H9 (cell line): ENCODE results near the gene CDC42EP3. TPM values are rescaled to one million over a fixed set of nuclear protein-coding genes. Genes with fewer than 3 reads are reported as not detected.

Experiments
- DNase-seq: peaks from one replicate; pipeline ENCODE4 v3.0.0-alpha.2; 2017
- H2AFZ ChIP-seq: one replicate; pipeline ENCODE4 v1.6.1; 2013; ENCODE audit warnings: mild to moderate bottlenecking, low read length, control low read depth, moderate library complexity
- H2AK5ac ChIP-seq: 2 replicates; pipeline ENCODE4 v1.6.1; 2013; ENCODE audit warnings: low read length, control low read depth, mixed read lengths; ENCODE audit not compliant: insufficient read length
- H2BK120ac ChIP-seq: one replicate; pipeline ENCODE4 v1.6.1; 2013; ENCODE audit warnings: low read depth, mild to moderate bottlenecking, low read length, control low read depth, inconsistent platforms; ENCODE audit not compliant: poor library complexity, severe bottlenecking
- H2BK12ac ChIP-seq: 2 replicates; pipeline ENCODE4 v1.6.1; 2013; ENCODE audit warnings: low read length, control low read depth, mixed read lengths, low read depth; ENCODE audit not compliant: insufficient read length
- H2BK15ac ChIP-seq: 2 replicates; pipeline ENCODE4 v1.6.1; 2013; ENCODE audit warnings: low read depth, low read length, control low read depth
- H2BK20ac ChIP-seq: one replicate; pipeline ENCODE4 v1.6.1; 2013; ENCODE audit warnings: low read depth, mild to moderate bottlenecking, low read length, control low read depth, inconsistent platforms; ENCODE audit not compliant: poor library complexity, severe bottlenecking
- H2BK5ac ChIP-seq: 2 replicates; pipeline ENCODE4 v1.6.1; 2013; ENCODE audit warnings: low read length, control low read depth, mixed read lengths; ENCODE audit not compliant: insufficient read length
- H3K14ac ChIP-seq: 2 replicates; pipeline ENCODE4 v1.6.1; 2013; ENCODE audit warnings: low read length, control low read depth; ENCODE audit not compliant: insufficient read depth
- H3K18ac ChIP-seq: 2 replicates; pipeline ENCODE4 v1.6.1; 2013; ENCODE audit warnings: low read depth, mild to moderate bottlenecking, mixed read lengths, low read length, control low read depth; ENCODE audit not compliant: insufficient read length
- H3K23ac ChIP-seq: 2 replicates; pipeline ENCODE4 v1.6.1; 2013; ENCODE audit warnings: low read length, control low read depth, mixed read lengths, low read depth; ENCODE audit not compliant: insufficient read length
- H3K23me2 ChIP-seq: 2 replicates; pipeline ENCODE4 v1.6.1; 2013; ENCODE audit warnings: low read depth, mild to moderate bottlenecking, mixed read lengths, low read length, control low read depth; ENCODE audit not compliant: insufficient read length, poor library complexity, severe bottlenecking
- H3K27ac ChIP-seq: 2 replicates; pipeline ENCODE4 v1.5.1; 2013; ENCODE audit warnings: low read length, control low read depth, mixed read lengths, low read depth; ENCODE audit not compliant: insufficient read length
- H3K27me3 ChIP-seq: 2 replicates; pipeline ENCODE4 v1.6.1; 2013; ENCODE audit warnings: low read length, control low read depth, inconsistent platforms; ENCODE audit not compliant: insufficient read depth
- H3K4ac ChIP-seq: 2 replicates; pipeline ENCODE4 v1.6.1; 2013; ENCODE audit warnings: low read depth, mild to moderate bottlenecking, control low read depth, inconsistent platforms, low read length, moderate library complexity
- H3K4me1 ChIP-seq: 2 replicates; pipeline ENCODE4 v1.6.1; 2013; ENCODE audit warnings: low read length, control low read depth, inconsistent platforms; ENCODE audit not compliant: insufficient read depth
- H3K4me2 ChIP-seq: 2 replicates; pipeline ENCODE4 v1.6.1; 2013; ENCODE audit warnings: low read length, control low read depth, mixed read lengths; ENCODE audit not compliant: insufficient read length, insufficient read depth
- H3K56ac ChIP-seq: 2 replicates; pipeline ENCODE4 v1.6.1; 2013; ENCODE audit warnings: low read depth, mild to moderate bottlenecking, mixed read lengths, low read length, control low read depth; ENCODE audit not compliant: insufficient read length
- H3K79me1 ChIP-seq: 2 replicates; pipeline ENCODE4 v1.6.1; 2013; ENCODE audit warnings: low read depth, mild to moderate bottlenecking, moderate library complexity, low read length, control low read depth, inconsistent platforms; ENCODE audit not compliant: insufficient read depth, poor library complexity, severe bottlenecking
- H3K79me2 ChIP-seq: 2 replicates; pipeline ENCODE4 v1.6.1; 2013; ENCODE audit warnings: low read length, control low read depth, inconsistent platforms; ENCODE audit not compliant: insufficient read depth
- H3K9ac ChIP-seq: 2 replicates; pipeline ENCODE4 v1.6.1; 2013; ENCODE audit warnings: low read length, control low read depth, mixed read lengths; ENCODE audit not compliant: insufficient read length; ENCODE audit errors: extremely low read depth
- H3K9me3 ChIP-seq: one replicate; pipeline ENCODE4 v1.6.1; 2013; ENCODE audit warnings: low read depth, low read length, inconsistent platforms; ENCODE audit not compliant: control insufficient read depth
- H3T11ph ChIP-seq: one replicate; pipeline ENCODE4 v1.6.1; 2013; ENCODE audit warnings: mild to moderate bottlenecking, low read length, control low read depth, inconsistent platforms
- H4K20me1 ChIP-seq: one replicate; pipeline ENCODE4 v1.6.1; 2013; ENCODE audit not compliant: control insufficient read depth, insufficient read length, insufficient read depth
- H4K5ac ChIP-seq: 2 replicates; pipeline ENCODE4 v1.6.1; 2013; ENCODE audit warnings: low read depth, mild to moderate bottlenecking, mixed read lengths, low read length, control low read depth; ENCODE audit not compliant: insufficient read length
- H4K8ac ChIP-seq: replicated peaks from 2 replicates; pipeline ENCODE4 v1.6.1; 2013; ENCODE audit warnings: low read length, control low read depth, mixed read lengths, low read depth; ENCODE audit not compliant: insufficient read length
- H4K91ac ChIP-seq: 2 replicates; pipeline ENCODE4 v1.6.1; 2013; ENCODE audit warnings: low read depth, mild to moderate bottlenecking, moderate library complexity, mixed read lengths, low read length, control low read depth; ENCODE audit not compliant: insufficient read length
- H3K27ac Mint-ChIP-seq, 3 experiments: 2 replicates in 2 of 3; 3 replicates in 1 of 3; pipeline ENCODE4 v1.8.0; 2020 to 2021; ENCODE audit warnings: mixed read lengths in 3 of 3, mild to moderate bottlenecking in 1 of 3, moderate library complexity in 1 of 3
- H3K27me3 Mint-ChIP-seq: 2 replicates; pipeline ENCODE4 v1.8.0; 2021; ENCODE audit warnings: low read depth, mild to moderate bottlenecking, moderate library complexity, mixed read lengths
- H3K36me3 Mint-ChIP-seq, 3 experiments: 2 replicates in 2 of 3; 3 replicates in 1 of 3; pipeline ENCODE4 v1.8.0; 2020 to 2021; ENCODE audit warnings: low read depth in 3 of 3, mixed read lengths in 3 of 3; ENCODE audit not compliant: insufficient read depth in 1 of 3
- H3K4me1 Mint-ChIP-seq, 2 experiments: 2 replicates each; pipeline ENCODE4 v1.8.0; 2020; ENCODE audit warnings: mixed read lengths in 2 of 2
- H3K4me3 Mint-ChIP-seq, 2 experiments: 2 replicates in 1 of 2; 3 replicates in 1 of 2; pipeline ENCODE4 v1.8.0; 2020 to 2021; ENCODE audit warnings: mild to moderate bottlenecking in 2 of 2, mixed read lengths in 2 of 2, moderate library complexity in 1 of 2
- H3K9me3 Mint-ChIP-seq, 2 experiments: 2 replicates in 1 of 2; 3 replicates in 1 of 2; pipeline ENCODE4 v1.8.0; 2020; ENCODE audit warnings: mild to moderate bottlenecking in 2 of 2, mixed read lengths in 2 of 2, moderate library complexity in 1 of 2
- CTCF ChIP-seq: fragments of 200-600 bp; sonication (generic); conservative IDR thresholded peaks from 3 replicates; pipeline ENCODE4 v1.8.0; 2021; ENCODE audit warnings: antibody characterized with exemption, mild to moderate bottlenecking
- WGBS: extraction: QIAGEN DNeasy Blood & Tissue Kit; methylation state at CpG from one replicate; pipeline ENCODE4 v1.1.7; 2013; ENCODE audit warnings: missing lambda C conversion rate, low lambda C conversion rate, mixed read lengths; ENCODE audit not compliant: insufficient read length; ENCODE audit errors: extremely low coverage; 5-methylcytosine and 5-hydroxymethylcytosine counted together
- total RNA-seq: library from RNA; stranded (reverse); gene quantifications from 2 replicates; pipeline ENCODE4 v1.2.1, GENCODE V29; 2021

The CDC42EP3 gene
- total RNA-seq, 1 experiment from 2014 or later, result 61.5 TPM

- no peak overlapping the region for H3K4ac ChIP-seq
- Mint-ChIP-seq H3K27ac (no peak overlapping the region), H3K9me3 (no peaks in the 10 kb centered on the region), H3K4me3 (no peak overlapping the region), H3K4me1 (0 out of 4 replicates have a peak, but pooled peaks cover 2 to 3% of the 10 kb centered on the region in 2 experiments), H3K36me3 (no peaks in the 10 kb centered on the region), H3K27me3 (peaks cover 2% of the 10 kb centered on the region)
- H2AK5ac ChIP-seq, result no peak overlapping the region
- H3K79me1 ChIP-seq, result no peaks in the 10 kb centered on the region
- no CpG with 5 or more reads among the region's 4 CpGs for WGBS
- H2BK120ac ChIP-seq, result no peak overlapping the region
- DNase-seq, result no peak
- H3K79me2 ChIP-seq, result no peaks in the 10 kb centered on the region
- H3K9ac ChIP-seq, result no peak overlapping the region
- H3K9me3 ChIP-seq, result no peaks in the 10 kb centered on the region
- H3K56ac ChIP-seq, result no peak overlapping the region
- H4K5ac ChIP-seq, result no peak overlapping the region
- H2BK12ac ChIP-seq, result no peak overlapping the region
- H3K23ac ChIP-seq, result no peak overlapping the region
- no peak overlapping the region for H3K4me2 ChIP-seq
- no peak overlapping the region for H2BK15ac ChIP-seq
- no peak overlapping the region for H2BK5ac ChIP-seq
- H4K91ac ChIP-seq, result no peak overlapping the region
- no peaks in the 10 kb centered on the region for H3K4me1 ChIP-seq
- TF ChIP-seq CTCF, result no peak
- no peaks in the 10 kb centered on the region for H4K20me1 ChIP-seq
- no peak overlapping the region for H3K27ac ChIP-seq
- no peak overlapping the region for H2AFZ ChIP-seq
- no peak overlapping the region for H3K18ac ChIP-seq
- H3K23me2 ChIP-seq, result no peaks in the 10 kb centered on the region
- no peaks in the 10 kb centered on the region for H3K27me3 ChIP-seq
- H4K8ac ChIP-seq, result no peak overlapping the region
- no peak overlapping the region for H3T11ph ChIP-seq
- no peak overlapping the region for H3K14ac ChIP-seq
- no peak overlapping the region for H2BK20ac ChIP-seq
Observed at GRCh38 chr2:37630776-37631175, 40.7 kb downstream of the CDC42EP3 start.
